GM21381 (cell line): Measurements from ENCODE around the gene BOD1L1.
A peak's percentile ranks its signal among the peaks of the same experiment; 100 is the strongest.
"Not testable (repeated sequence)": the region's sequence is repeated elsewhere in the genome, so short reads cannot be mapped to it uniquely, and the experiment has no call there.

Experiments used
- ATAC-seq: cut with Tn5 transposase; IDR thresholded peaks from one replicate; pipeline ENCODE4 v1.9.1; 2021; ENCODE audit warnings: mild to moderate bottlenecking, moderate library complexity; ENCODE audit not compliant: unreplicated experiment

The BOD1L1 gene

GRCh38 chr4:13561673-13562072 is 65.9 kb downstream of the BOD1L1 start:
- ATAC-seq: no peak

- ATAC-seq: not testable (repeated sequence)
Observed at GRCh38 chr4:13560111-13560510, 67.4 kb downstream of the BOD1L1 start.

- ATAC-seq: no peak
Observed at GRCh38 chr4:13559413-13559812, 68.1 kb downstream of the BOD1L1 start.

GRCh38 chr4:13558881-13559280 is 68.6 kb downstream of the BOD1L1 start:
- ATAC-seq: no peak

- ATAC-seq: no peak
Observed at GRCh38 chr4:13555325-13555724, 72.2 kb downstream of the BOD1L1 start.

GRCh38 chr4:13553081-13553480 is 74.4 kb downstream of the BOD1L1 start:
- no peak for ATAC-seq

GRCh38 chr4:13548984-13549546 is 78.5 kb downstream of the BOD1L1 start:
- ATAC-seq: peak; percentile 77

- peak; percentile 3 for ATAC-seq
Observed at GRCh38 chr4:13548059-13548983, 79.2 kb downstream of the BOD1L1 start.

GRCh38 chr4:13547485-13548041 is 80.0 kb downstream of the BOD1L1 start:
- ATAC-seq: no peak

GRCh38 chr4:13546941-13547484 is 80.5 kb downstream of the BOD1L1 start:
- ATAC-seq: no peak

- ATAC-seq: no peak
Observed at GRCh38 chr4:13546142-13546940, 81.2 kb downstream of the BOD1L1 start.

- no peak for ATAC-seq
Observed at GRCh38 chr4:13545394-13545808, 82.1 kb downstream of the BOD1L1 start.

GRCh38 chr4:13544606-13545393 is 82.7 kb downstream of the BOD1L1 start:
- peak; percentile 42 for ATAC-seq

GRCh38 chr4:13543839-13544605 is 83.5 kb downstream of the BOD1L1 start, which contains the start of gene NKX3-2:
Gene NKX3-2, minus strand, starts transcription at chr4:13544508. Its CDS starts 94 bp downstream, at chr4:13544414.
- ATAC-seq: no peak

GRCh38 chr4:13543032-13543838 is 84.3 kb downstream of the BOD1L1 start:
- ATAC-seq: no peak

GRCh38 chr4:13542577-13543031 is 84.9 kb downstream of the BOD1L1 start:
- ATAC-seq: no peak

- ATAC-seq: no peak
Observed at GRCh38 chr4:13541720-13542576, 85.6 kb downstream of the BOD1L1 start.
